Measurements from ENCODE around the gene PDE4D. TPM values are rescaled to one million over a fixed set of nuclear protein-coding genes. Genes with fewer than 3 reads are reported as not detected.

PDE4D gene
- polyA plus RNA-seq, 1 donor (not counting 4 experiments of a cell fraction or from before 2014, with no cell fraction given), result 3.6 TPM

DNA sequence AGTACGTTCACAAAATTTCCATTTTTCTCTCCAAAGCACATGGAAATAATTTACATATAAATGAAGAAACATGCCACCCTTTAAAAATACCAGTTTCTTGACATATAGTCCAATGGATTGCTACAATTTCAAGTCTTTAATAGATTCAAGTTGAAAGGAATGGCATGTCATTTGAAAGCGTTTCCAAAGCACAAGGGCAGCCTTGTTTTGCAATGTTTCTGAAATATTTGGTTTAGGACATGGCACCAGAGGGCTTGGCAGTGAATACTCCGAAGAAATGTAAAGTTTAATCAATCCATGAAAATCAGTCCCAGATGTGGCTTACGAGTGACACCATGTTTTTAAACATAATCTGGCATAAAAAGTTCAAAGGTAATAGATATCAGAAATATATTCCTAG is 333.7 kb downstream of the PDE4D start:
- no peaks in the 10 kb centered on the region for H3K79me2 ChIP-seq (ENCODE audit: control insufficient read depth, insufficient read depth, low read length)
- no peak overlapping the region for H3K9ac ChIP-seq (ENCODE audit: control insufficient read depth, extremely low read depth, insufficient read depth, low read length)
- dilution Hi-C loops (cut with MboI; ENCODE audit: extremely low pct_ligation_motif_present, low sequenced_read_pairs), result no loop called here
- no peak overlapping the region for H3K27ac ChIP-seq (ENCODE audit: control insufficient read depth, insufficient read depth, low read length)
- H2AFZ ChIP-seq (ENCODE audit: control insufficient read depth, low read length), result no peak overlapping the region
- no peak overlapping the region for H3K4me2 ChIP-seq (ENCODE audit: control insufficient read depth, extremely low read depth, insufficient read depth, low read depth, low read length)
- H4K20me1 ChIP-seq (ENCODE audit: control insufficient read depth, extremely low read depth, insufficient read depth, low read length), result no peaks in the 10 kb centered on the region
- TF ChIP-seq, protein P1, sequence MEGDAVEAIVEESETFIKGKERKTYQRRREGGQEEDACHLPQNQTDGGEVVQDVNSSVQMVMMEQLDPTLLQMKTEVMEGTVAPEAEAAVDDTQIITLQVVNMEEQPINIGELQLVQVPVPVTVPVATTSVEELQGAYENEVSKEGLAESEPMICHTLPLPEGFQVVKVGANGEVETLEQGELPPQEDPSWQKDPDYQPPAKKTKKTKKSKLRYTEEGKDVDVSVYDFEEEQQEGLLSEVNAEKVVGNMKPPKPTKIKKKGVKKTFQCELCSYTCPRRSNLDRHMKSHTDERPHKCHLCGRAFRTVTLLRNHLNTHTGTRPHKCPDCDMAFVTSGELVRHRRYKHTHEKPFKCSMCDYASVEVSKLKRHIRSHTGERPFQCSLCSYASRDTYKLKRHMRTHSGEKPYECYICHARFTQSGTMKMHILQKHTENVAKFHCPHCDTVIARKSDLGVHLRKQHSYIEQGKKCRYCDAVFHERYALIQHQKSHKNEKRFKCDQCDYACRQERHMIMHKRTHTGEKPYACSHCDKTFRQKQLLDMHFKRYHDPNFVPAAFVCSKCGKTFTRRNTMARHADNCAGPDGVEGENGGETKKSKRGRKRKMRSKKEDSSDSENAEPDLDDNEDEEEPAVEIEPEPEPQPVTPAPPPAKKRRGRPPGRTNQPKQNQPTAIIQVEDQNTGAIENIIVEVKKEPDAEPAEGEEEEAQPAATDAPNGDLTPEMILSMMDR (optimal IDR thresholded peaks at IDR 0.05 in 1 of 3, IDR thresholded peaks at IDR 0.05 in 1 of 3, conservative IDR thresholded peaks at IDR 0.05 in 1 of 3; ENCODE audit: extremely low read depth in 1 of 3, insufficient read depth in 2 of 3, low read length in 3 of 3), result no peak
- TF ChIP-seq EZH2 (IDR thresholded peaks at IDR 0.05; ENCODE audit: low read length), result no peak
- no peak for FAIRE-seq
- H3K9me1 ChIP-seq (ENCODE audit: control insufficient read depth, extremely low read depth, insufficient read depth, low read length), result peaks cover 2% of the 10 kb centered on the region
- H3K9me3 ChIP-seq (ENCODE audit: control insufficient read depth, low read depth, low read length), result no peaks in the 10 kb centered on the region
- peaks cover 12% of the 10 kb centered on the region for H3K4me1 ChIP-seq (ENCODE audit: control insufficient read depth, extremely low read depth, insufficient read depth, low read length)
- H3K36me3 ChIP-seq (ENCODE audit: control insufficient read depth in 2 of 2, extremely low read depth in 1 of 2, insufficient read depth in 2 of 2, low read length in 2 of 2), result no peaks in the 10 kb centered on the region
- H3K4me3 ChIP-seq (ENCODE audit: control insufficient read depth in 2 of 3, extremely low read depth in 1 of 3, insufficient read depth in 2 of 3, low read depth in 1 of 3, low read length in 3 of 3), result no peak overlapping the region
- DNase-seq (ENCODE audit: low read depth, low spot score), result no peak
- no peaks in the 10 kb centered on the region for H3K27me3 ChIP-seq (ENCODE audit: control insufficient read depth, extremely low read depth, insufficient read depth, low read length)

DNA sequence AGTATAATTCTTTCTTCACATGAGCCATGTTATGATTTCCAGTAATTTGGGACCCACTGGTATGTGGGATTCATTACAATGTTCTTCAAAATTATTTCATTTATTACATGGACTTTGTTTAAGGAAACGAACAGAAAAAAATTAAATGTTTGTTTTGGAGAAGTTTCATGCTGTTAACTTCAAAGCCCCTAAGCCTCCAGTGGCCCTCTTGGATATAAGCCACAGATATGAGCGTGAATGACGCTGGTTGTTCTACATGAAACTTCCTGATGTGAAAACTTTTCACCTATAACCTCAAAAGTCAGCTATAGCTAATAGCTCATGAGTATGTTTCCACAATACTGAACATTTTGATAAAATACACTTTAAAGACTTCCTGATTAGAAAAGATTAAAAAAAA is 334.2 kb downstream of the PDE4D start:
- Histone ChIP-seq H3K79me2 (ENCODE audit: control insufficient read depth, insufficient read depth, low read length) (no peaks in the 10 kb centered on the region), H3K36me3 (ENCODE audit: control insufficient read depth in 2 of 2, extremely low read depth in 1 of 2, insufficient read depth in 2 of 2, low read length in 2 of 2) (no peaks in the 10 kb centered on the region), H3K27ac (ENCODE audit: control insufficient read depth, insufficient read depth, low read length) (no peak overlapping the region), H3K4me1 (ENCODE audit: control insufficient read depth, extremely low read depth, insufficient read depth, low read length) (peaks cover 12% of the 10 kb centered on the region), H3K9me3 (ENCODE audit: control insufficient read depth, low read depth, low read length) (no peaks in the 10 kb centered on the region), H3K4me2 (ENCODE audit: control insufficient read depth, extremely low read depth, insufficient read depth, low read depth, low read length) (no peak overlapping the region), H3K9ac (ENCODE audit: control insufficient read depth, extremely low read depth, insufficient read depth, low read length) (no peak overlapping the region), H4K20me1 (ENCODE audit: control insufficient read depth, extremely low read depth, insufficient read depth, low read length) (no peaks in the 10 kb centered on the region), H3K4me3 (ENCODE audit: control insufficient read depth in 2 of 3, extremely low read depth in 1 of 3, insufficient read depth in 2 of 3, low read depth in 1 of 3, low read length in 3 of 3) (no peak overlapping the region), H3K27me3 (ENCODE audit: control insufficient read depth, extremely low read depth, insufficient read depth, low read length) (no peaks in the 10 kb centered on the region), H2AFZ (ENCODE audit: control insufficient read depth, low read length) (no peak overlapping the region), H3K9me1 (ENCODE audit: control insufficient read depth, extremely low read depth, insufficient read depth, low read length) (peaks cover 2% of the 10 kb centered on the region)
- FAIRE-seq (no peak), DNase-seq (ENCODE audit: low read depth, low spot score) (no peak)
- dilution Hi-C loops (cut with MboI; ENCODE audit: extremely low pct_ligation_motif_present, low sequenced_read_pairs), result no loop called here
- TF ChIP-seq, protein P1 (optimal IDR thresholded peaks at IDR 0.05 in 1 of 3, IDR thresholded peaks at IDR 0.05 in 1 of 3, conservative IDR thresholded peaks at IDR 0.05 in 1 of 3; ENCODE audit: extremely low read depth in 1 of 3, insufficient read depth in 2 of 3, low read length in 3 of 3), result no peak
- TF ChIP-seq EZH2 (IDR thresholded peaks at IDR 0.05; ENCODE audit: low read length), result no peak
